ENCODE results near the gene HUS1B.
"Not testable (repeated sequence)": the region's sequence is repeated elsewhere in the genome, so short reads cannot be mapped to it uniquely, and the experiment has no call there.

Gene HUS1B

GRCh38 chr6:656460-657252, at the start of gene HUS1B:
TSS of gene HUS1B (minus strand) at chr6:657100. CDS start at chr6:656944, 156 bp downstream.
- no peak for DNase-seq (ENCODE audit: low spot score)

GRCh38 chr6:706146-706545, 49.2 kb upstream of the HUS1B start:
- no peak for DNase-seq (ENCODE audit: low spot score)

GRCh38 chr6:705047-705446, 48.1 kb upstream of the HUS1B start:
- no peak for DNase-seq (ENCODE audit: low spot score)

- no peak for DNase-seq (ENCODE audit: low spot score)
Observed at GRCh38 chr6:704046-704445, 47.1 kb upstream of the HUS1B start.

- no peak for DNase-seq (ENCODE audit: low spot score)
Observed at GRCh38 chr6:703552-703951, 46.7 kb upstream of the HUS1B start.

- no peak for DNase-seq (ENCODE audit: low spot score)
Observed at GRCh38 chr6:701700-702479, 45.0 kb upstream of the HUS1B start.

- DNase-seq (ENCODE audit: low spot score): no peak
Observed at GRCh38 chr6:701215-701614, 44.3 kb upstream of the HUS1B start.

GRCh38 chr6:700490-700889, 43.6 kb upstream of the HUS1B start:
- DNase-seq (ENCODE audit: low spot score): no peak

- no peak for DNase-seq (ENCODE audit: low spot score)
Observed at GRCh38 chr6:699319-699718, 42.4 kb upstream of the HUS1B start.

- DNase-seq (ENCODE audit: low spot score): not testable (repeated sequence)
Observed at GRCh38 chr6:694431-695126, 37.7 kb upstream of the HUS1B start.

GRCh38 chr6:693723-694009, 36.8 kb upstream of the HUS1B start:
- no peak for DNase-seq (ENCODE audit: low spot score)

- DNase-seq (ENCODE audit: low spot score): peak; percentile 87
Observed at GRCh38 chr6:692858-693722, 36.2 kb upstream of the HUS1B start, which contains the start of gene EXOC2. TSS of gene EXOC2 (minus strand) at chr6:693139. CDS start at chr6:637818, 55,321 bp downstream.

- DNase-seq (ENCODE audit: low spot score): peak; percentile 74
Observed at GRCh38 chr6:692356-692851, 35.5 kb upstream of the HUS1B start.

- DNase-seq (ENCODE audit: low spot score): no peak
Observed at GRCh38 chr6:689223-689622, 32.3 kb upstream of the HUS1B start.

- no peak for DNase-seq (ENCODE audit: low spot score)
Observed at GRCh38 chr6:686497-686896, 29.6 kb upstream of the HUS1B start.

- DNase-seq (ENCODE audit: low spot score): no peak
Observed at GRCh38 chr6:684831-685636, 28.1 kb upstream of the HUS1B start.

GRCh38 chr6:683742-684440, 27.0 kb upstream of the HUS1B start:
- DNase-seq (ENCODE audit: low spot score): no peak

- DNase-seq (ENCODE audit: low spot score): no peak
Observed at GRCh38 chr6:680666-681340, 23.9 kb upstream of the HUS1B start.

GRCh38 chr6:680251-680650, 23.4 kb upstream of the HUS1B start:
- no peak for DNase-seq (ENCODE audit: low spot score)

- no peak for DNase-seq (ENCODE audit: low spot score)
Observed at GRCh38 chr6:679282-679681, 22.4 kb upstream of the HUS1B start.

Data from RKO (cell line).